Cortex of kidney (tissue), 1 donor: ENCODE measurements around the gene ADAP1.

Experiments
- DNase-seq: peaks from one replicate; lab custom pipeline; 2025; lab: John Stamatoyannopoulos, UW

Gene ADAP1

GRCh38 chr7:862157-862556 lies 92.3 kb downstream of the ADAP1 start:
- DNase-seq = no peak

GRCh38 chr7:861222-861621 lies 93.3 kb downstream of the ADAP1 start:
- DNase-seq = no peak

- DNase-seq = no peak
Measured at GRCh38 chr7:860149-860548, 94.3 kb downstream of the ADAP1 start.

- DNase-seq = no peak
Measured at GRCh38 chr7:859359-860030, 95.0 kb downstream of the ADAP1 start.

- no peak for DNase-seq
Measured at GRCh38 chr7:857661-858060, 96.8 kb downstream of the ADAP1 start.

GRCh38 chr7:856444-857095 lies 97.9 kb downstream of the ADAP1 start:
- no peak for DNase-seq

- no peak for DNase-seq
Measured at GRCh38 chr7:855686-856369, 98.7 kb downstream of the ADAP1 start.

- DNase-seq = no peak
Measured at GRCh38 chr7:854118-854775, 100.2 kb downstream of the ADAP1 start.

GRCh38 chr7:853366-854117 lies 100.9 kb downstream of the ADAP1 start:
- no peak for DNase-seq

GRCh38 chr7:851204-851603 lies 103.3 kb downstream of the ADAP1 start:
- DNase-seq = no peak

GRCh38 chr7:849781-850180 lies 104.7 kb downstream of the ADAP1 start:
- DNase-seq = no peak

GRCh38 chr7:849145-849544 lies 105.3 kb downstream of the ADAP1 start:
- DNase-seq = no peak
